PFSK-1 (cell line): Measurements from ENCODE around the gene RHOXF2.

Source experiments
- FOXP2 ChIP-seq: optimal IDR thresholded peaks from 2 replicates; pipeline ENCODE3; 2011; ENCODE audit warnings: borderline replicate concordance, control low read depth, inconsistent platforms; ENCODE audit not compliant: insufficient read depth; ENCODE audit errors: extremely low read length, extremely low read depth
- POLR2AphosphoS5 ChIP-seq: IDR thresholded peaks from 2 replicates; pipeline ENCODE4 v1.6.1; 2012; ENCODE audit warnings: low read depth, mild to moderate bottlenecking, control low read depth, low read length, moderate library complexity
- REST ChIP-seq, 2 experiments: IDR thresholded peaks; 2 replicates each; pipeline versions ENCODE4 v1.6.1 to v1.8.0; 2011 to 2012; ENCODE audit warnings: low read depth in 2 of 2, low read length in 2 of 2, control low read depth in 1 of 2, inconsistent platforms in 1 of 2, mild to moderate bottlenecking in 1 of 2, moderate library complexity in 1 of 2; ENCODE audit not compliant: insufficient read depth in 1 of 2
- SIN3A ChIP-seq: IDR thresholded peaks from 2 replicates; pipeline ENCODE4 v1.6.1; 2012; ENCODE audit warnings: mild to moderate bottlenecking, low read length, moderate library complexity, borderline replicate concordance; ENCODE audit not compliant: insufficient read depth
- TAF1 ChIP-seq: IDR thresholded peaks from 2 replicates; pipeline ENCODE4 v1.6.1; 2012; ENCODE audit warnings: low read length, control low read depth, borderline replicate concordance; ENCODE audit not compliant: insufficient read depth

Gene RHOXF2

DNA sequence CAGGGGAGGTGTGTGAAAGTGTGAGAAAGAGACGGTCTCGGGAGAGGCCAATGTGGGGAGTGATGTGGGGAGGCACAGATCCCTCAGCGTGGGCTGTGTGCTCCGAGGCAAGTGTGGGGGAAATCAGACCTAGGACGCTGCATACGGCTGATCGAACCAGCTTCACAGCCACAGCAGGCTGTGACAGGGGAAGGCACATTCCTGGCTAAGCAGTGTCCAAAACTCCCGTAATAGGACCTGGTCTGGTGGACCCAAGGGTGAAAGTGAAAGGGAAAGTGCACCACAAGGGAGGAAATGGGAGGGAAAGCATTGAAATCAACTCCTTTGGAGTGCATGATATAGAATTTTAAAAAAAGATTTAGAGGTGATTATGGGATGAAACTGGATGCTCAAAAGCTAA lies 10.9 kb upstream of the RHOXF2 start:
- no peak for TF ChIP-seq REST (IDR thresholded peaks at IDR 0.05; ENCODE audit: insufficient read depth in 1 of 2, low read depth in 2 of 2, low read length in 2 of 2)
- TF ChIP-seq POLR2AphosphoS5: no peak
- no peak for TF ChIP-seq FOXP2
- no peak for TF ChIP-seq TAF1
- no peak for TF ChIP-seq SIN3A

GRCh38 chrX:120200851-120201250 lies 42.4 kb downstream of the RHOXF2 start:
- TF ChIP-seq POLR2AphosphoS5 (no peak), FOXP2 (no peak)

DNA sequence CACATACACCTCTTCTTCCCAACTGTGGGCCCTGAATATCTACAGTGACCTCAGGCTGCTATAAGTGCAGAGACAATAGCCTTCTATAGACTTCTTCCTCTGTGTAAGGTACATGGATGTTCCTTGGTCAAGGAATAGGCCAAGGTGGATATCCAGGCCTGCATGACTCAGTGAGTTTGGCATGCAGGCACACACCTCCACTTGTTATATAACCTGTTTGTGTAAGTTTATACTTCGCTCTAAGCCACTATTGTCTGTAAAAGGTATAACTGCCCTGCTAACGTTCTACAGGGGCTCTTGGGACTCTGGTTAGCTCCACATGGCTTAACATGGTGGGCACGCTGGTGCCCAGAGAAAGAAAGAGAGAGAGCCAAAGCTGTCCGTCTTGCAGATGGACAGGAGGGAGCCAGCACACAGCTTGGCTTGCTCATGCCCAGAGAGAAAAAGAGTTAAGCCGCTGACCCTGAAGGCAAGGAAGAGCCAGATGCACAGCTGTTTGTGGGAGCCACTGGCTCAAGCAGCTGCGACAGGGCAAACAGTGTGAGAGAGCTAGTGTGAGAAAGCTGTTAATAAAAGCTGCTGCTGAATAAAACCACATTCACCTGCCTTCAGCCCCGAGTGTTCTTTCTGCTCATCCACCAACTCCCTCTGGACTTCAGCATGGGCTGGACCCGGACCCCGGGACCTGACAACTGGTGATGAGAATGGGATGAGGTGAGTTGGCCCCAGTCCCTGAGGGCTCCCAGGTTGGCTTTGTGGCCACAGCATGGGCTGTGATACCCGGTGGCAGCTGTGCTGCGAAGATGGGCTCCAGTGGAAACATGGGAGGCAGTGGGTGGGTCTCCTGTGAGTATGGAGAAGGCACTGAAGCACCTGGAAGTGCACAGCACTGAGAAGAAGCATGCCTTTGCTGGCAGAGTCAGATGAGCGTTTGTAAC lies 47.7 kb downstream of the RHOXF2 start:
- TF ChIP-seq TAF1: no peak
- no peak for TF ChIP-seq SIN3A
- TF ChIP-seq FOXP2: no peak
- TF ChIP-seq REST (IDR thresholded peaks at IDR 0.05; ENCODE audit: insufficient read depth in 1 of 2, low read depth in 2 of 2, low read length in 2 of 2): no peak
- no peak for TF ChIP-seq POLR2AphosphoS5

DNA sequence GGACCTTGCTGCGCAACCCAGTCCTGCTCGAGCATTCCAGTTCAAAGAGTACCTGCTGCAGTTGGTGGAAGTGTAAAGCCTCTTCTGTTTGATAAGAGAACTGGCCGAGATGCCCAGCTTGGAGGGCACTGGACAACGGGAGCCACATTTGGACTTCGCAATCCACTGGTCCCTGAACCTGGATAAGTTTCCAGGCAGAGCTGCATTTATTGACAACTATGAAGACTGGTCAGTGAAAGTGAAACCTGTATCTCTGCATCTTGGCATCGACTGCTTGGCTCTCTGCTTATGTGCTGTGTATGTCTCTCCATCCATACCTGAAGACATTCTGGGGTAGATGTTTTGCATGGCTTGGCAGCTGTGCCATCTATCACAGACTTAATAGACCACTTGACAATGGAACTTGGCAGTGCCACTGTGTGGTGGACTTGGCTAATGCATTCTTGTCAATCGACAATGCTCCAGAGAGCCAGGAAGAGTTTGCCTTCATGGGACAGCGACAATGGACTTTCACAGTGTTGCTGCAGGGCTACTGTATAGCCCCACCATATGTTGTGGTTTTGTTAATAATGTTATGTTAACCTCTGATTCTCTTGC lies 48.7 kb downstream of the RHOXF2 start:
- TF ChIP-seq TAF1 (no peak), POLR2AphosphoS5 (no peak), SIN3A (no peak), REST (IDR thresholded peaks at IDR 0.05; ENCODE audit: insufficient read depth in 1 of 2, low read depth in 2 of 2, low read length in 2 of 2) (no peak), FOXP2 (no peak)

DNA sequence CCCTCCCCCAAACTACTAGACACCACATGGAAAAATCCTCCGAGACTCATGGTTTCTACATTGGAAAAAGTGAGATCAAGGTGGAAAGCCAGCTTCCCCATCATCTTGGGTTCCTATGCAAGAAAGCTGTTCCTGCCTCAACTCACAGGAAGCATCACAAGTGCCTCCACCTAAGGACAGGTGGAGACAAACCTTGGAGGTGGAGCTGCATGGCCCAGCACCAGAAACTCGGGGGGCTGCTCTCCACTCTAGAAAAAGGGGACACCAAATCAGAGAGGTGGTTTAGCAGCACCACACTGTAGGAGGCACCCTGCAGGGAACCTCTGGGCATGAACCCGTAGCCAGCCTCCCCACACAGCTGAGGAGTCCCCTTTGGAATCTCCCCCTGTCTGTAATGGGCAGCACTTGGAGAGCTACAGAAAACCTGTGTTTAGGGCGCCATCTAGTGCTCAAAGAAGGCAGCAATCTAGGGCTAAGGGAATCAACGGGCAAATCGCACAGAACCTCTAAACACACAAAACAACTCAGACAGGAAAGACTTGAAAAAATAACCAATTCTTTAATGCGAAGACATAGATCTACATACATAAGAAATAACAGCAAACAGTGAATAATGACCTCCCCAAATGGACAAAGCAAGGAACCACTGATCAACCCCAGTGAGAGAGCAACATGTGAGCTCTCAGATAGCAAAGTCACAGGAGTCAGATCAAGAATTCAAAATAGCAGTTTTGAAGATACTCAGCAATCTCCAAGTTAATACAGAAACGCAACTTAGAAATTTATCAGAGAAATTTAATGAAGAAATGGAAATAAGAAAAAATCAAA lies 55.2 kb downstream of the RHOXF2 start:
- TF ChIP-seq FOXP2: no peak
- no peak for TF ChIP-seq TAF1
- TF ChIP-seq SIN3A: no peak
- peak in 1 of 2 experiments; percentile 75; a peak in 2 of 4 replicates for TF ChIP-seq REST (IDR thresholded peaks at IDR 0.05; ENCODE audit: insufficient read depth in 1 of 2, low read depth in 2 of 2, low read length in 2 of 2)
